KMS-11 (cell line): ENCODE measurements around the gene RCAN2.

ENCODE experiments used
- H2AFZ ChIP-seq: fragments of 200-600 bp; sonication (generic); 2 replicates; pipeline ENCODE4 v1.6.1; 2016; ENCODE audit warnings: antibody characterized with exemption, mixed run types, low read depth
- H3K27ac ChIP-seq: fragments of 200-600 bp; sonication (generic); 2 replicates; pipeline ENCODE4 v1.6.1; 2016; ENCODE audit warnings: mild to moderate bottlenecking, mixed run types
- H3K27me3 ChIP-seq: fragments of 200-600 bp; sonication (generic); 2 replicates; pipeline ENCODE4 v1.6.1; 2017; ENCODE audit warnings: mild to moderate bottlenecking, low read depth, mixed run types, moderate library complexity; ENCODE audit not compliant: insufficient read depth
- H3K36me3 ChIP-seq: fragments of 200-600 bp; sonication (generic); 2 replicates; pipeline ENCODE4 v1.6.1; 2017; ENCODE audit warnings: mild to moderate bottlenecking, mixed run types; ENCODE audit not compliant: insufficient read depth
- H3K4me1 ChIP-seq: fragments of 200-600 bp; sonication (generic); 2 replicates; pipeline ENCODE4 v1.6.1; 2016; ENCODE audit warnings: mild to moderate bottlenecking, low read depth, mixed run types; ENCODE audit not compliant: poor library complexity, severe bottlenecking
- H3K4me2 ChIP-seq: fragments of 200-600 bp; sonication (generic); 2 replicates; pipeline ENCODE4 v1.7.0; 2016; ENCODE audit warnings: mild to moderate bottlenecking, mixed run types
- H3K4me3 ChIP-seq: fragments of 200-600 bp; sonication (generic); IDR thresholded peaks from 2 replicates; pipeline ENCODE4 v1.6.1; 2017; ENCODE audit warnings: low read depth, low read length, mixed read lengths; ENCODE audit not compliant: insufficient read depth
- H3K79me2 ChIP-seq: fragments of 200-600 bp; sonication (generic); 2 replicates; pipeline ENCODE4 v1.6.1; 2016; ENCODE audit warnings: low read depth, mixed run types; ENCODE audit not compliant: insufficient read depth
- H3K9ac ChIP-seq: fragments of 200-600 bp; sonication (generic); 2 replicates; pipeline ENCODE4 v1.6.1; 2016; ENCODE audit warnings: mild to moderate bottlenecking, mixed run types
- H4K20me1 ChIP-seq: fragments of 200-600 bp; sonication (generic); 2 replicates; pipeline ENCODE4 v1.6.1; 2016; ENCODE audit warnings: mild to moderate bottlenecking, mixed run types; ENCODE audit not compliant: insufficient read depth
- TF ChIP-seq, protein P1 (sequence below): fragments of 200-600 bp; sonication (generic); conservative IDR thresholded peaks from 2 replicates; pipeline ENCODE4 v1.6.1; 2017; ENCODE audit warnings: low read depth, mild to moderate bottlenecking, antibody characterized with exemption, low read length, moderate library complexity, mixed read lengths

RCAN2 gene

GRCh38 chr6:46353528-46353927, 137.7 kb downstream of the RCAN2 start:
- Histone ChIP-seq H3K4me2 (no peak overlapping the region), H3K4me3 (no peak overlapping the region), H3K36me3 (no peaks in the 10 kb centered on the region), H3K4me1 (no peaks in the 10 kb centered on the region), H3K27me3 (no peaks in the 10 kb centered on the region), H3K79me2 (no peaks in the 10 kb centered on the region), H4K20me1 (no peaks in the 10 kb centered on the region), H3K9ac (no peak overlapping the region), H2AFZ (no peak overlapping the region), H3K27ac (no peak overlapping the region)
- TF ChIP-seq, protein P1, sequence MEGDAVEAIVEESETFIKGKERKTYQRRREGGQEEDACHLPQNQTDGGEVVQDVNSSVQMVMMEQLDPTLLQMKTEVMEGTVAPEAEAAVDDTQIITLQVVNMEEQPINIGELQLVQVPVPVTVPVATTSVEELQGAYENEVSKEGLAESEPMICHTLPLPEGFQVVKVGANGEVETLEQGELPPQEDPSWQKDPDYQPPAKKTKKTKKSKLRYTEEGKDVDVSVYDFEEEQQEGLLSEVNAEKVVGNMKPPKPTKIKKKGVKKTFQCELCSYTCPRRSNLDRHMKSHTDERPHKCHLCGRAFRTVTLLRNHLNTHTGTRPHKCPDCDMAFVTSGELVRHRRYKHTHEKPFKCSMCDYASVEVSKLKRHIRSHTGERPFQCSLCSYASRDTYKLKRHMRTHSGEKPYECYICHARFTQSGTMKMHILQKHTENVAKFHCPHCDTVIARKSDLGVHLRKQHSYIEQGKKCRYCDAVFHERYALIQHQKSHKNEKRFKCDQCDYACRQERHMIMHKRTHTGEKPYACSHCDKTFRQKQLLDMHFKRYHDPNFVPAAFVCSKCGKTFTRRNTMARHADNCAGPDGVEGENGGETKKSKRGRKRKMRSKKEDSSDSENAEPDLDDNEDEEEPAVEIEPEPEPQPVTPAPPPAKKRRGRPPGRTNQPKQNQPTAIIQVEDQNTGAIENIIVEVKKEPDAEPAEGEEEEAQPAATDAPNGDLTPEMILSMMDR = no peak

GRCh38 chr6:46352541-46353268, 138.5 kb downstream of the RCAN2 start:
- Histone ChIP-seq H3K27ac (no peak overlapping the region), H3K27me3 (no peaks in the 10 kb centered on the region), H3K9ac (no peak overlapping the region), H3K36me3 (no peaks in the 10 kb centered on the region), H3K4me3 (no peak overlapping the region), H2AFZ (no peak overlapping the region), H3K79me2 (no peaks in the 10 kb centered on the region), H3K4me1 (no peaks in the 10 kb centered on the region), H3K4me2 (no peak overlapping the region), H4K20me1 (no peaks in the 10 kb centered on the region)
- TF ChIP-seq, protein P1 = no peak

DNA sequence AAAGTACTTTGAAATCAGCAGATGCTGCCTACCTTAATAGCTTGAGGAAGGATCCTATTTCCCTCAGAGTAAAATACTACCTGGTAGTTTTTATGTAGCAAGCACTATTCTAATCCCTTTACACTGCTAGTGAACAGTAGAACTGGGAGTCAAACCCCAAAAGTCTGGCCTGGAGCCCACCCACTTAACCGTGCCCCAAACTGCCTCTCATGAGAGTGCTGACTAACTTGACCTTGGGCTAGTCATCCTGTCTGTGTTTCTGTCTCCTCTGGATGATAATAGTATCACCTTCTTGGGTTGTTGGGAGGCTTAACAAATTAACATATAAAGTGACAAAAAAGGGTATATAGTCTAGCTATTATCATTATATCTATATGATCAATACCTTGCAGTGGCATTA, 140.5 kb downstream of the RCAN2 start:
- Histone ChIP-seq H3K4me1 (no peaks in the 10 kb centered on the region), H3K27me3 (no peaks in the 10 kb centered on the region), H3K27ac (no peak overlapping the region), H3K4me3 (no peak overlapping the region), H3K79me2 (no peaks in the 10 kb centered on the region), H3K9ac (no peak overlapping the region), H2AFZ (no peak overlapping the region), H4K20me1 (no peaks in the 10 kb centered on the region), H3K36me3 (no peaks in the 10 kb centered on the region), H3K4me2 (no peak overlapping the region)
- TF ChIP-seq, protein P1 = no peak

DNA sequence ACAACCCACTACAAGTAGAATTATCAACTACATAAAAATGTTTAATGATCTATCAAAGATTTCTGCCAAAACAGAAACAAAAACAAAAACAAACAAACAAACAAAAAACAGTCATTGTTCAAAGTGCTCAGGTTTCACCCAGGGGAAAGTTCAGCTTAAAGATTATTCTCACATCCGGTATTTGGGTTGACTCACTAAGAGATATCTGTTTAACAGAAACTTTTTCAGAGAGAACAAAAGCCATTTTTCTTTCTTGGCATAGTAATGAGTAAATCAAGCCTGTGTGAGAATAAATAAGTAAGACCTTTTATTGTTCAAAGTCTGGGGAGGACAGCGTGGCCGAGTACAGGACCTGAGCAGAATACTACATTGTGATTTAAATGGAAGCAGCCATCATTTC, 143.6 kb downstream of the RCAN2 start:
- H3K4me3 ChIP-seq = no peak overlapping the region
- no peak overlapping the region for H3K4me2 ChIP-seq
- H3K27me3 ChIP-seq = no peaks in the 10 kb centered on the region
- no peak overlapping the region for H3K9ac ChIP-seq
- no peaks in the 10 kb centered on the region for H3K79me2 ChIP-seq
- no peak overlapping the region for H2AFZ ChIP-seq
- no peaks in the 10 kb centered on the region for H3K36me3 ChIP-seq
- TF ChIP-seq, protein P1 = no peak
- H3K4me1 ChIP-seq = no peaks in the 10 kb centered on the region
- H3K27ac ChIP-seq = no peak overlapping the region
- H4K20me1 ChIP-seq = no peaks in the 10 kb centered on the region
